AG10803 (cell line): Measurements from ENCODE around the gene CAV1.
A peak's percentile ranks its signal among the peaks of the same experiment; 100 is the strongest.

Experiments
- DNase-seq: peaks from one replicate; pipeline ENCODE4 v3.0.0; 2010; ENCODE audit warnings: low read depth
- H3K4me3 ChIP-seq: 2 replicates; pipeline ENCODE4 v1.5.1; 2011; ENCODE audit warnings: mild to moderate bottlenecking, low read length, control low read depth
- CTCF ChIP-seq: conservative IDR thresholded peaks from 2 replicates; pipeline ENCODE4 v1.5.1; 2011; ENCODE audit warnings: mild to moderate bottlenecking, low read length, control low read depth, inconsistent platforms

CAV1 gene

DNA sequence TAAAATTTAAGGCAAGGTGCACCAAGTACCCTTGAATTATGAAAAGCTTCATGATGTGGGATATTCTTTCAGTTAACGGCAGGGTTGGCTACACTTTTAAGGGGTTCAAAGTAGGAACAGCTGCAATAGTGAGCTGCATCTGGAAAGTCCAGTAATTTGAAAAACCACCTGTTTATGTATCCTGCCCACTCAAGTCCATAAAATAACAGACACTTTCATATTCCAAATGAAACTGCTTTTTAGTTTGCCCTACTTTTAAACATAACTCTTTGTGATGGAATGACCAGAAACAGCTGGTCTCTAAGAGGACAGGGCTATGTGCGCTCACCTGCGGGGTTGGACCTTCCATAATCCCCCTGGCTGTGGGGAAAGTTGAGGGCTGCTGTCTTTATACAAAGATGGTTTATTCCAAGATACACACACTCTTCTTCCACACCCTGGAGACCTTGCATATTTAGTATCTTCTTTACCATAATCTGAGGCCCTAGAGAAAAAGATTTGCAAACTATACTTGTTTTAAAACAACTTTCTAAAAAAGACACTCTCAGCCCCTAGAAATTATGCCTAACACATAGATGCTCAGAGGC, 7.4 kb downstream of the CAV1 start:
- no peak for TF ChIP-seq CTCF
- no peak for DNase-seq
- H3K4me3 ChIP-seq, result no peak overlapping the region

GRCh38 chr7:116534790-116535189, 10.0 kb downstream of the CAV1 start:
- DNase-seq, result peak; percentile 90
- H3K4me3 ChIP-seq, result no peak overlapping the region
- no peak for TF ChIP-seq CTCF

DNA sequence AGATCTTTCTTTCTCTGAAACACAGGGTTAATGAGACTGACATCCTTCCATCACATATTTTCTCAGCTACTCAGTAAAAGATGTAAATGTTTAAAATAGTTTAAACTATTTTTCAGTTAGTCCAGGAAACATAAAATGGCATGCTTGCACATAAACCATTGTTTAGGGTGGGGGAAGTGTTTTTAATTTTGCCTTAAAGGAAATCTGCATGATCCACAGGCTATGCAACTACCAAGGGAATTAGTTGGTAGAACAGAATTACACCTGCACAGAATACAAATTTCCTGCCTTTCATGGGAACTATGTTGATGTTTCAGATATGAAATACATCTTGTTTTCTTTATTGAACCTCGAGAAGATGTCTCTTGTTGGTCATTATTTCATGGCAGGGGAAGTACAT, 10.6 kb downstream of the CAV1 start:
- H3K4me3 ChIP-seq, result no peak overlapping the region
- no peak for DNase-seq
- no peak for TF ChIP-seq CTCF

GRCh38 chr7:116538138-116538537, 13.3 kb downstream of the CAV1 start:
- DNase-seq, result no peak
- no peak overlapping the region for H3K4me3 ChIP-seq
- no peak for TF ChIP-seq CTCF

DNA sequence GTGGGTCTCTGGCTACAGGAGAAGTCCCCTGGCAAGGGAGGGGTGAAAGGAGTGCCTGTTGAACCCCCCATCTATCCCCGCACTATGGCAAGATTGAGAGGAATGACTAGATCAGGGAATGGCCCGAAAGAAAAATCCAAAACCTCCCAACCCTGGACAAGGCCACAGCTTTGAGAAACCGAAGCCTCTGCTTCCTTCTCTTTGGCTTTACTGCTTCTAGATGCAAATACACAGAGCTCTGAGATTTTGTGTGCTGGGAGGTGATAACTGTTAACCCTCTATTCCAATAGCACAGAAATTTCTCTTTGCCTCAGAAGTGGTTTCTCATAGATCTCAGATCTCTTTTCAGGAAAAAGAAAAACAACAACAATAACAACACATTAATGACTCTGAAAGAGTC, 15.0 kb downstream of the CAV1 start:
- no peak for TF ChIP-seq CTCF
- H3K4me3 ChIP-seq, result no peak overlapping the region
- DNase-seq, result no peak

GRCh38 chr7:116540743-116541142, 15.9 kb downstream of the CAV1 start:
- TF ChIP-seq CTCF, result no peak
- no peak for DNase-seq
- H3K4me3 ChIP-seq, result no peak overlapping the region

- DNase-seq, result no peak
- no peak for TF ChIP-seq CTCF
- H3K4me3 ChIP-seq, result no peak overlapping the region
Observed at GRCh38 chr7:116541951-116542350, 17.1 kb downstream of the CAV1 start.
